Smooth muscle cell of trachea (primary cell): ENCODE measurements around the gene USH1C. TPM values are rescaled to one million over a fixed set of nuclear protein-coding genes. Genes with fewer than 3 reads are reported as not detected.

Source experiments
- total RNA-seq: library from RNA; depleted of rRNA; stranded (reverse); fragments of >200 nt; gene quantifications from 2 replicates; pipeline ENCODE4 v1.2.1, GENCODE V29; 2014

The USH1C gene
- not detected in 2 replicates for total RNA-seq

DNA sequence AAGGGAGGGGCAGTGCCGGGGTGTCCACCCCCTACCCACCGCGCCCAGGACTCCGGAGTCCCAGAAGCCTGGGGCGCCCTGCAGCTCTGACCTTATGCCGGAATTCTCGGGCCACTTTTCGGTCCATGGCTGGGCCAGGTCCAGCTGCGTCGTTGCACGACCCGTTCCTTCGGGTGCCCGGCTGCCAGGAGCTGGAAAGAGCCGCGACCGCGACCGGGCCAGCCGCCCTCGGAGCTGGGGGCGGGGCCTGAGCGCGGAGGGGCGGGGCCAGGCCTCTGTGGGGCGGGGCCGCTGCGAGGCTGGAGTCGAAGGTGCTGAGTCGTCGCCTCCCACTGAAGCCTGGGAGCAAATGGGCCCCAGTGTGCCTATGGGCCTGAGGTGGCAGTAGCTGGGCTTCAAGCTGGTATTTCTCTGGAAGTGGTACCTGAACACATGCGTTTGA, at the start of gene USH1C:
USH1C (minus strand) TSS at position 236 of the 442 bp plus-strand sequence; CDS start at position 127, 109 bp downstream.

DNA sequence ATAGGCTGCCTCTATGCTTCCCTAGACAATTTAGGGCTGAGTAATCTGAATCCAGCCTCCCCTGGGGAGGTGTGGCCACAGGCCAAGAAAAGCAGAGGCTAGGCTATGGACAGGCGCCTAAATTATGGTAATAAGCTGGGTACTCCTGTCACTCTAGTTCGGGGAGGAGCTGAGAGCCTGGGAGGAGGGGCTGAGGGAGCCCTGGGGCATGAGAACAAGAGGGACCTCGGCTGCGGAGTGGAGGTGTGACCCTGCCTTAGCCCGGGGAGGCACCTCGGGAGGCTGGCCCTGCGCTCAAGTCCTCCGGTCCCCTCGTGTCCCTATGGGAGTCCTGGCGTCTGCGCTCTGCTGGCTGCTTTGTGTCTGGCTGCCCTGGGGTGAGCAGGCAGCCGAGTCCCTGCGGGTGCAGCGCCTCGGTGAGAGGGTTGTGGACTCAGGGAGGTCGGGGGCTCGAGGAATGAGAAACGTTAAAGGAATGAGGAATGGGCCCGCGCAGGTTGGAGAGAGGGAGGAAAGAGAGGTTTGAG, 2.9 kb upstream of the USH1C start, which contains the start of gene OTOG:
OTOG (plus strand) TSS at position 209 of the 527 bp plus-strand sequence; CDS start at position 323, 114 bp downstream.

DNA sequence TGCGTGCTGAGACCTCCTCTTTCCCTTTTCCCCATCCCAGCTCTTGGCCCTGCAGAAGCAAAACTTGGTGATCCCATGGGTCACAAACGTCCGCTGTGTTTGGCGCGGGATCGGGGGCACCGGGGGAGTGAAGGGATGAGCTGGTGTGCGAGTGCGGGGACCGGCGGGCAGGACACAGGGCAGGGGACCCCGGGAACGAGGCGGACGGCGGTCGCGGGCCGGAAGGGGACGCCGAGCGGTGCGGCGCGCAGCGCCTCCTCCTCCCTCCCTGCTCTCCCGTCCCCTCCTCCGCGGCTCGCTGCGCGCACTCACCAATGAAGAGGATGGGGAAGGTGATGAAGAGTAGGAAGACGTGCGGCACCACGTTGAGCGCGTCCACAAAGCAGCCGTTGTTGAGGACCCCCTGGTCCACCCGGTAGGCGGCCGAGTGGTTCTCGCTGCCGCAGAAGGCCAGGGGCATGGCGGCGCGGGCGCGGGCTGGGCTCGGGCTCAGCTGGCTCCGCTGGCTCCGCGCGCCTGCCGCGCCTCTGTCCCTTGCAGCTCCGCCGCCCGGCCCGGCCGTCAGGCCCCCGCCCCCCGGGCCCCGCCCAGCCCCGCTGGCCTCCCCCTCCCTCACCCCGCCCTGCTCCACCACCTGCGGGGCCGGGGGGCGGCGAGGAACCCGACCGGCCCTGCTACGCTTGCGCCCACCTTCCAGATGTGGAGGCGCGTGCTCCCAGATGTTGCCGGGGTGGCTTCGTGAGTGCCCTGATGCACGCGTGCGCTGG, 67.7 kb downstream of the USH1C start, which contains the start of gene ABCC8:
ABCC8 (minus strand) TSS at position 529 of the 767 bp plus-strand sequence; CDS start at position 460, 69 bp downstream.

Other genes starting within 250 kb of the USH1C start
- gene NCR3LG1, start 192.6 kb downstream of the USH1C start, total RNA-seq: 5.1 and 6.0 TPM in 2 replicates
- not detected in 2 replicates for gene KCNJ11, start 155.8 kb downstream of the USH1C start, total RNA-seq
- gene ABCC8, start 67.6 kb downstream of the USH1C start, total RNA-seq: not detected in 2 replicates
- gene OTOG, start 2.8 kb upstream of the USH1C start, total RNA-seq: not detected in 2 replicates
- not detected in 2 replicates for gene MYOD1, start 175.2 kb upstream of the USH1C start, total RNA-seq
- under 0.01 and 0.17 TPM in 2 replicates for gene KCNC1, start 190.4 kb upstream of the USH1C start, total RNA-seq